HG03066 (cell line): Measurements from ENCODE around the gene VSIG8.
A peak's percentile ranks its signal among the peaks of the same experiment; 100 is the strongest.

ENCODE experiments used
- ATAC-seq: cut with Tn5 transposase; IDR thresholded peaks from one replicate; pipeline ENCODE4 v1.9.1; 2021; ENCODE audit warnings: low read depth; ENCODE audit not compliant: unreplicated experiment

VSIG8 gene

GRCh38 chr1:159831412-159832141 is 30.9 kb downstream of the VSIG8 start:
- no peak for ATAC-seq

GRCh38 chr1:159830722-159831121 is 31.7 kb downstream of the VSIG8 start:
- ATAC-seq = no peak

- ATAC-seq = no peak
Observed at GRCh38 chr1:159829822-159830465, 32.5 kb downstream of the VSIG8 start.

- ATAC-seq = peak; percentile 76
Observed at GRCh38 chr1:159829273-159829634, 33.2 kb downstream of the VSIG8 start.

- ATAC-seq = no peak
Observed at GRCh38 chr1:159828581-159829272, 33.7 kb downstream of the VSIG8 start.

GRCh38 chr1:159828176-159828575 is 34.3 kb downstream of the VSIG8 start:
- no peak for ATAC-seq

GRCh38 chr1:159827549-159827948 is 34.9 kb downstream of the VSIG8 start:
- ATAC-seq = no peak

GRCh38 chr1:159827102-159827490 is 35.4 kb downstream of the VSIG8 start:
- ATAC-seq = no peak

- no peak for ATAC-seq
Observed at GRCh38 chr1:159826441-159827101, 35.9 kb downstream of the VSIG8 start, which contains the start of gene SLAMF8. SLAMF8 (plus strand) TSS chr1:159826873; CDS start chr1:159826899, 26 bp downstream.

GRCh38 chr1:159825564-159825963 is 36.9 kb downstream of the VSIG8 start:
- ATAC-seq = no peak

- ATAC-seq = no peak
Observed at GRCh38 chr1:159823406-159823805, 39.1 kb downstream of the VSIG8 start.

GRCh38 chr1:159821171-159821867 is 41.1 kb downstream of the VSIG8 start:
- no peak for ATAC-seq

GRCh38 chr1:159817276-159818041 is 45.0 kb downstream of the VSIG8 start:
- no peak for ATAC-seq

GRCh38 chr1:159815926-159816325 is 46.5 kb downstream of the VSIG8 start:
- no peak for ATAC-seq

- ATAC-seq = no peak
Observed at GRCh38 chr1:159804924-159805323, 57.5 kb downstream of the VSIG8 start.
